Measurements from ENCODE around the gene CCDC136. TPM values are rescaled to one million over a fixed set of nuclear protein-coding genes. Genes with fewer than 3 reads are reported as not detected.
A peak's percentile ranks its signal among the peaks of the same experiment; 100 is the strongest.

CCDC136 gene
- total RNA-seq, 1 experiment from 2014 or later: 16.5 TPM

DNA sequence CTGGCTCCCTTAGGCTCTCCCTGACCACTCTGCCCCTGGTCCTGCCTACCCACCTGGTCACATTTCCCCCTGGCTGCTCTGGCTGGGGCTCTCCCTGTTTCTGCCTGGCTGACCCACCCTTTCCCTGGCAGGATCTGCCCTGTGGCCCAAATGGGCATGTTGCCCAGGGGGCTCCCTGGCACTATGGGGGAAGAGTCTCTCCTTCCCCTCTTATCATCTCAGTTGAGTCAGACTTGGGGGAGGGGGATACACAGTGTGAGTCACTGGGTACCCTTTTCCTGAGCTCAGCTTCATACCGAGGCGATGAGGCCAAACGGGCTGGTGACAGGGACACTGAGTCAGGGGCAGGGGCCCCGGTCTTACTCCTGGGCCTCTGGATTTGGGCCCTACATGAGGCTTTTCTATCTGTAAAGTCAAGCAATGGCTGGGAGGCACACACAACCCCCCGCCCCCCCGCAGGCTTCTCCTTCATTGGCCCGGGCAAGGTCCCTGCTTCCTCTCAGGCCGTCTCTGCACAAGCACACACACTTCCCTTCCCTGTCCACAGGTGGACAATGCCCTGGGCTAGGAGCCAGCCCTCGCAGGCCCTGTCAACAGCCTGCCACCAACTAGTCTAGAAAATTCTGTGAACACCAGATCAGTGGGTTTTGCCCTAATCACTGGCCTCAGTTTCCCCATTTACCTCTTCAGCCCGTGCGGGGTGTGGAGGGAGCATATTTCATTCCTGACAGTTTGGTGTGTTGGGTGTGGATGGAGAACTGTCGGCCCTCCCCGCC lies 37.8 kb downstream of the CCDC136 start:
- Histone ChIP-seq H3K9me3 (replicated peaks) (no peaks in the 10 kb centered on the region), H3K36me3 (peaks cover 8% of the 10 kb centered on the region; the same call in 1 of the 2 replicates), H3K27ac (no peak overlapping the region), H3K4me1 (peaks cover 34% of the 10 kb centered on the region), H3K4me3 (peak overlapping the region; percentile 99), H3K27me3 (no peaks in the 10 kb centered on the region)
- peak; percentile 54 to 60 for DNase-seq

DNA sequence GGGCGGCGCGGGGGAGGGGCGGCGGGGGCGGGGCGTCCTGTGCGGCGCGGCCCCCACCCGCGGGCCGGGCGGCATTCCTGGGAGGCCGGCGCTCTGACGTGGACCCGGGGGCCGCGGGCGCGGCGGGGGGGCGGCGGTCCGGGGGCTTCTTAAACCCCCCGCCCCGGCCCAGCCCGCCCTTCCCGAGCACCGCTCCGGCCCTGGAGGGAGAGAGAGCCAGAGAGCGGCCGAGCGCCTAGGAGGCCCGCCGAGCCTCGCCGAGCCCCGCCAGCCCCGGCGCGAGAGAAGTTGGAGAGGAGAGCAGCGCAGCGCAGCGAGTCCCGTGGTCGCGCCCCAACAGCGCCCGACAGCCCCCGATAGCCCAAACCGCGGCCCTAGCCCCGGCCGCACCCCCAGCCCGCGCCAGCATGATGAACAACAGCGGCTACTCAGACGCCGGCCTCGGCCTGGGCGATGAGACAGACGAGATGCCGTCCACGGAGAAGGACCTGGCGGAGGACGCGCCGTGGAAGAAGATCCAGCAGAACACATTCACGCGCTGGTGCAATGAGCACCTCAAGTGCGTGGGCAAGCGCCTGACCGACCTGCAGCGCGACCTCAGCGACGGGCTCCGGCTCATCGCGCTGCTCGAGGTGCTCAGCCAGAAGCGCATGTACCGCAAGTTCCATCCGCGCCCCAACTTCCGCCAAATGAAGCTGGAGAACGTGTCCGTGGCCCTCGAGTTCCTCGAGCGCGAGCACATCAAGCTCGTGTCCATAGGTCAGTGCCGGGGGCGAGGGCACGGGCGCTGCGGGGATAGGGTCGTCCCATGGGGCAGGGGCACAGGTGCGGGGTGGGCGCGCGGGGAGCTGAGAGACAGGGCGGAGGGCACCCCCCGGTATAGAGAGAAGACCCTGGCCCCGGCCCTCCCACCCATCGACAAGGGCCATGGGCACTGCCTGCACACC lies 38.7 kb downstream of the CCDC136 start, which contains the start of gene FLNC:
Gene FLNC (plus strand): TSS at position 176 of the 947 bp plus-strand sequence. CDS start 232 bp downstream, at position 408.
- Histone ChIP-seq H3K36me3 (peaks cover 16% of the 10 kb centered on the region), H3K4me1 (peaks cover 43% of the 10 kb centered on the region), H3K9me3 (replicated peaks) (no peaks in the 10 kb centered on the region), H3K27ac (peak within 1 kb of the TSS; percentile 100), H3K4me3 (peak within 1 kb of the TSS; percentile 99), H3K27me3 (no peaks in the 10 kb centered on the region)
- DNase-seq: peak; percentile 66 to 70

DNA sequence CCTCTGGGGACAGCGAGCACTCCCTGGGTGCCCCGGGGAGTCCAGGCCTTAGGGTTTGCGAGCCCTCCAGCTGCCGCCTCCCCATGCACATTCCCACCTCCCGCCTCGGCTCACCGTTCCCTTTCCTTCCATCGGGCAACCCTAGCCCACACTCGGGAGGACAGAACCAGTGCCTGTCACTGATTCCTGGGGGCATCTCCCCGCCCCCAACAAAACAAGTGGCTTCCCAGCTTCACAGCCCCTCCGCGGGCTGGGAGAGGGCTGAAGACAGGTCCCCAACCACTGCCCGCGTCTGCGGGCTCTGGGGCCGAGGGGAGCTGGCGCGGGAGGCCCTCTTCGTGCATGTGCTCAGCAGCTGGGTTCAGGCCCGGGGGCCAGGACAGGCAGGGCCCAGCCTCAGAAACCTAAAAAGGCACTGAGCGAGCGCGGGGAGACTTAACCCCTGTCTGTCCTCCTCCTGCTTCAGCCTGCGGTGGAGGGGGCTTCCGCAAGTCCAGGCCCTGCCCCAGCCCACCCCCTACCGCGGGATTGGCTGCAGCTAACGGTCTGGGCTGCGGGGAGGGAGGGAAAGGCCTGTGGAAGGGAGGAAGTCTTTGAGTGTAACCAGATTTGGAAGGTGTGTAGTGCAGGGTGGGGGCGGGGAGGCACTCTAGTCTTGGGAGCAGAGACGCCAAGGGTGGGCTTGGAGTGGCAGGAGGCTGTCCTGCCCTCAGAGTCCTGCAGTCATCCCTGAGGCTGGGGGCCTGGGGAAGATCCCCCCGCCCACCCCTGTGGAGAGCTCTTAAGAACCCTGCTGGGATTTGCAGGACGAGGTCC lies 39.6 kb downstream of the CCDC136 start:
- peaks cover 52% of the 10 kb centered on the region for H3K4me1 ChIP-seq
- H3K27ac ChIP-seq: peak overlapping the region; percentile 100
- peak; percentile 90 to 93 for DNase-seq
- no peaks in the 10 kb centered on the region for H3K27me3 ChIP-seq
- H3K4me3 ChIP-seq: peak overlapping the region; percentile 99
- H3K36me3 ChIP-seq: peaks cover 23% of the 10 kb centered on the region
- no peaks in the 10 kb centered on the region for H3K9me3 ChIP-seq (replicated peaks)

DNA sequence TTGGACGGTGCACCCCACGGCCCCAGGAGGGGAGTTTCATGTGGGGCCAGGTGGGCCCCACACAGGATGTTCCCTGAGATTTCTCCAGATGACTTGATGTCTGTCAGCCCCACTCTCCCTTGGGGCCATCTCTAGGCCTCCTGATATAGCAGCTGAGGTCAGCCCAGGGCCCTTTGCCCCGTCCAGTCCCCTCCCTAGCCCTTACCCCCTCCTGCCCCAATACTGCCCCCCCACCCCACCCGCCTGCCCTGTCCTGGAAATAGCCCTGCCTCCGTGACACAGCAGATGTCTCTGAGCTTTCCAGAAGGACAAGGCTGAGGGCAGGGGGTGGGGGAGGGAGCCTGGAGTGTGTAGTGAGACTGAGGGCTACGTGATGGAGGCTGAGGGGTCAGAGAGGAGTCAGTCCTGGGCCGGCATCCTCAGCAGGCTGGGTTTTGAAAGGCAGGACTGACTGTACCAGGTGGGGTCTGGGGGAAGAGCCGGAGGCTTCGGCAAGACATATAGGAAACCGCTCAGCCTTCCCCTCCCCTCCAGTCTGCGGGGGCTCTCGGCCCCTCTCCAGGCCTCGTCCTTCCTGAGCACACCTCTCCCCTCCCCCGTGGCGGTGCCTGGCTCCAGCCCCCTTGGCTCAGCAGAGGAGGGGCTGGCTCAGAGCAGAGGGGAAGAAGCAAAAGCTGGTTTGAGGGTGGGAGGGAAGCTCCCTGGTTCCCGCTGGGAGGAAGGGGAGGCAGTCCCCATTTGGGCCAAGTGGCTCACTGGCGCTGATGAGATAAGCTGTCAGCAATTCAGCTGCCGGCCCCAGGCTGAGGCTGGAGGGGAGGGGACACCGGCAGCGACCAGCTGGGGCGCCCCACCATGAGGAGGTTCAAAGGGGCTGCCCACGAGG lies 40.5 kb downstream of the CCDC136 start:
- Histone ChIP-seq H3K36me3 (peaks cover 30% of the 10 kb centered on the region), H3K27me3 (no peaks in the 10 kb centered on the region), H3K27ac (peak overlapping the region; percentile 100), H3K9me3 (replicated peaks) (no peaks in the 10 kb centered on the region), H3K4me3 (peak overlapping the region; percentile 99), H3K4me1 (peaks cover 52% of the 10 kb centered on the region)
- DNase-seq: peak; percentile 95 to 97

DNA sequence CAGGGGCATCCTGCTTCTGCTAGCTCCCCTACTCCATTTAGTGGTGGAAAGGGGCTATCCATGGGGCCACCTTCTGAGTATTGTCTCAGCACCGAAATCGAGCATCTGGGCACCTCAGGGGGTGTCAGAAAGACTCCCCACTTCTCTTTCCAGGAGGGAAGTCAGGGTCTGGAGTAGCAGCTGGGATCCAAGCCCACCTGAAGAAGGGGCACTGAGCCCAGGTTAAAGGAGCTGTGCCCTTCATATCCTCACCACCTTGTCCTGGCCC lies 41.0 kb downstream of the CCDC136 start:
- no peaks in the 10 kb centered on the region for H3K27me3 ChIP-seq
- peak overlapping the region; percentile 99 for H3K4me3 ChIP-seq
- DNase-seq: no peak
- peaks cover 48% of the 10 kb centered on the region for H3K4me1 ChIP-seq
- H3K9me3 ChIP-seq (replicated peaks): no peaks in the 10 kb centered on the region
- H3K27ac ChIP-seq: peak overlapping the region; percentile 100
- H3K36me3 ChIP-seq: peaks cover 35% of the 10 kb centered on the region

DNA sequence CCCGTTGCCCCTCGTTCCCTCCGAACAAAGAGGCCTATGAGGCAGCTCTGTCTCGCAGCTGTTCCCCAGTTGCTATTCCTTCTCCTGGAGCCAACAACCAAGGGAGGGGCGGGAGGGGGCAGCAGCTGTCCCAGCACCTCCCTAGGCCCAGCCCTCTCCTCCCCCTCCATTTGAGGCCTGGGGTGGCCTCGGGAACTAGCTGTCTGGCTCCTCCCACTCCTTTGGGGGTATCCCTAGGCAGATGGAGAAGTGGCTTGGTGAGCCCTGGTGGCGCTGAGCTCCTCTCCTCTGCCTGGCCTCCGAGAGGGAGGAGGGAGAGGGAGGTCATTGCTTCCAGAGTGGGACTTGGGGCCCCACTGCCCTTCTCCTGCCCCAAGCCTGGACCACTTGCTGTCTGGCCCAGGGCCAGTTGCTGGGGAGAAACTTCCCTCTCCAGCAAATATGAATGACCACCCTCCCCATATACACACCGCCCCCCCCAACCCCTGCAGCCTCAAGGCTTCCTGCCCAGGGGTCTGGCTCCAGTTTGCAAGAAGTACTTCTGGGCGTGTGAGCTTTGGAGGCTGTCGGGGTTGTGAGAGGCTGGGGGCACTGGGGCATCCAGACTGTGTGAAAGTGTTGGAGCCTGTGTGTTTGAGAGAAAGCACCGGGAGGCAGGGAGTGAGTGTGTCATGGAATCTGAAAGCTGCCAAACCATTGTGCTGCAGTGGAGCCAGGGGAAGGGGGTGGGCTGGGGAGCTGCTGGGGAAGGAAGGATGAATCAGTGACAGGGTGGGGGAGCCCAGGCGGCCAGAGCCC lies 41.6 kb downstream of the CCDC136 start:
- H3K4me1 ChIP-seq: peaks cover 42% of the 10 kb centered on the region
- H3K27me3 ChIP-seq: no peaks in the 10 kb centered on the region
- H3K9me3 ChIP-seq (replicated peaks): no peaks in the 10 kb centered on the region
- H3K4me3 ChIP-seq: peak overlapping the region; percentile 99
- DNase-seq: peak; percentile 99
- peak overlapping the region; percentile 100 for H3K27ac ChIP-seq
- H3K36me3 ChIP-seq: peaks cover 41% of the 10 kb centered on the region

DNA sequence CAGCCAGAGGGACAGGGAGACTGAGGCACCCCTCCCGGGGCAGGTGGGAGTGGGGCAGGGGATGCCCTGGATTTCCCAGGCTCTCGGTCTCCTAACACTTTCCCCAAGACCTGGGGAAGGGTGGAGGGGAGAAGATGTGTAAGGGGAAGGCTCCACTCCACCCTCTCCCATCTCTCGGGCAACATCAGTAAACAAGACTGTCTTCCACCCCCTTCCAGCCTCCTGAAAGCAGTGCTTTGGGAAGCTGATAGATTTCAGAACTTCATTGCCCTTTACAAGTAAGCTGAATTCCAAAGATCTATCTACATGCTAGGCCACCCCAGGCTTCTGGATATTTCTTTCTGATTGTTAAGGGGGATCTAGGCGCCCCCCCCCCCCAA lies 42.2 kb downstream of the CCDC136 start:
- Histone ChIP-seq H3K4me3 (peak overlapping the region; percentile 99), H3K27ac (peak overlapping the region; percentile 100), H3K9me3 (replicated peaks) (no peaks in the 10 kb centered on the region), H3K4me1 (peaks cover 38% of the 10 kb centered on the region), H3K36me3 (peaks cover 47% of the 10 kb centered on the region), H3K27me3 (no peaks in the 10 kb centered on the region)
- DNase-seq: peak in 1 of 2 experiments; percentile 39

DNA sequence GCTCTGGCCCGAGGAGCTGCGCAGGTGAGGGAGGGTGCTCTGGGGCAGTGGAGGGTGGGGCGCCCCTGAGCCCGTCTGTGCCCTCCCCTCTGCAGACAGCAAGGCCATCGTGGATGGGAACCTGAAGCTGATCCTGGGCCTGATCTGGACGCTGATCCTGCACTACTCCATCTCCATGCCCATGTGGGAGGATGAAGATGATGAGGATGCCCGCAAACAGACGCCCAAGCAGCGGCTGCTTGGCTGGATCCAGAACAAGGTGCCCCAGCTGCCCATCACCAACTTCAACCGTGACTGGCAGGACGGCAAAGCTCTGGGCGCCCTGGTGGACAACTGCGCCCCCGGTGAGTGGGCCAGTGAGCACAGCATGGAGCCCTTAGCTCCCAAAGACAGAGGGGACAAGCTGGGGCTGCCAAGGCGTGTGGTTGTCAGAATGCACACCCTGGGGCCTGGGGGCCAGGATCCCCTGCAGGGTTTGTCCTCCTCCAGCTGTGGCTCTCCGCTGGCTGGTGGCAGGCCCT lies 43.5 kb downstream of the CCDC136 start:
- peaks cover 59% of the 10 kb centered on the region for H3K36me3 ChIP-seq
- no peaks in the 10 kb centered on the region for H3K9me3 ChIP-seq (replicated peaks)
- peaks cover 31% of the 10 kb centered on the region for H3K4me1 ChIP-seq
- H3K27ac ChIP-seq: peak overlapping the region; percentile 85
- H3K27me3 ChIP-seq: no peaks in the 10 kb centered on the region
- no peak overlapping the region for H3K4me3 ChIP-seq
- no peak for DNase-seq

DNA sequence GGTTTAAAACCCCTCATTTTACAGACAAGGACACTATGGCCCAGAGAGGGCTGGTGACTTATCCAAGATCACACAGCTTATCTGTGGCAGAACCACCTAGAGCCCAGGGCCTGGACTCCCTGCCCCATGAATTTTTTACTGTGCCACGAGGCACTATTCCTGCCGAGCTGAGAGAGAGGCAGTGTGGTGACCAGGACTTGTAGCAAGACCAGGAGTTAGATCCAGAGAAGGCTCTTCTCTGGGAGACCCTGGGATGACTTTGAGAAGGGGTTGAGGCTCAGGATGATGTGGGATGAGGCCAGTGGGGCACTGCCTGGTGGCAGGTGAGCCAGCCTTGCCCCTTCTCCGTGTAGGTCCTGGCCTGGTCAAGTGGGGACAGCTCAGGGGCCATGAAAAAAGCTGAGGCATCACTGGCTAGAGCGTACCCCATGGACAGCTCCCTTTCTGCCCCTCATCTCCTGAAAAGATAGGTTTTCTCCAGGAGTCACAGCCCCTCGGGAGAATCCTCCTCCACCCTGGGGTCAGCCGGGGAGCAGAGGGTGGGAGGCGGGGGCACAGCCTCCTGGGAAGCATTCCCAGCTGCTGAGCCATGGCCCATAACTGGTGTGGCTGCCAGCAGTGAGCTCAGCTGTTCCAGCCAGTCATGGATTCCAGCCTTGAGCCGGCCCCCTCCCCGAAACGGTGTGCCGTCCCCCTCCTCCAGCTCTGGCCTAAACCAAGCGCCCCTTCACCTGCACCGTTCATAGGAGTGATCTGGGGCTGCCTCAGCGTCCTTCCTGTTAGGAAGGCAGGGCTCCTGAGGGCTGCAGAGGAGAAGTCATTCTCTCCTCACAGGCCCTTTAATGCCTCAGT lies 44.2 kb downstream of the CCDC136 start:
- Histone ChIP-seq H3K27me3 (no peaks in the 10 kb centered on the region), H3K9me3 (replicated peaks) (no peaks in the 10 kb centered on the region)

DNA sequence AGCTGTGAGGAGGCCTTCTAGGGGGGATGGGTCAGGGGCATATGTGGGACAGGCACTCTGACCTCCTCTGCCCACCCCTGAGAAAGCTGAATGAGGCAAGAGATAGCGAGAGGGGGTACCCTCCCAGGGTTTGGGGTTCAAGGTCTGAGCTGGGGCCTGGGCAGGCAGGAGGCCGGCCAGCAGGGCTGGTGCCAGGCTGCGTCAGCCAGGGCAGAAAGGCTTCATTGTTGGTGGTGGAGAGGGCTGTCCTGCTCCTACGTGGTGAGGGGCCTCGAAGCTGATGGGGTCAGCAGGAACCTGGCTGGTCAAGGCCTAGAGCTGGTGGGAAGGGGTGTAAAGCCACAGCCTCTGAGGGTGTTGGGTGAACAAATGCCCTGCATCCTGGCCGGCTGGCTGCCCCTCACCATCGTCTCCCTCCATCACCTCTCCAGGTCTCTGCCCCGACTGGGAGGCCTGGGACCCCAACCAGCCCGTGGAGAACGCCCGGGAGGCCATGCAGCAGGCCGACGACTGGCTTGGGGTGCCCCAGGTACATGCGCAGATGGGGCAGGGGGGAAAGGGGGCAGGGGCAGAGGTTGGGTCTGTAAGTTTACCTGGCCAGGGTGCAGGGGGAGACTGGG lies 45.1 kb downstream of the CCDC136 start:
- Histone ChIP-seq H3K27ac (peak overlapping the region; percentile 85), H3K9me3 (replicated peaks) (no peaks in the 10 kb centered on the region), H3K4me3 (no peak overlapping the region), H3K36me3 (peaks cover 71% of the 10 kb centered on the region), H3K4me1 (peaks cover 31% of the 10 kb centered on the region), H3K27me3 (no peaks in the 10 kb centered on the region)
- DNase-seq: no peak

More for the DNA sequence above, 44.2 kb downstream of the CCDC136 start:
- H3K4me3 ChIP-seq: no peak overlapping the region
- peaks cover 31% of the 10 kb centered on the region for H3K4me1 ChIP-seq
- peak; percentile 92 for DNase-seq
- peaks cover 66% of the 10 kb centered on the region for H3K36me3 ChIP-seq
- H3K27ac ChIP-seq: peak overlapping the region; percentile 85

DNA sequence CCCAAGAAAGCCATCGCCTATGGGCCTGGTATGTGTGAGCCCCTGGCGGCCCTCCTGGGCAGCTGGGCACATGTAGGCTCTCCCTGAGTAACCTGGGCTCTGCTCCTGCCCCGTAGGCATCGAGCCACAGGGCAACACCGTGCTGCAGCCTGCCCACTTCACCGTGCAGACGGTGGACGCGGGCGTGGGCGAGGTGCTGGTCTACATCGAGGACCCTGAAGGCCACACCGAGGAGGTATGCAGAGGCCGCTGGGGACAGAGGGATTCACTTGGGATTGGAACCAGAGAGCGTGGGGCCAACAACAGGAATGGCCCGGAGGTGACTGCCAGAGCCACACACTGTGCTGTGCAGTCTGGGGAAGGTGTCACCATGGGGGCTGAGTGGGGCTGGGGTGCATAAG lies 45.8 kb downstream of the CCDC136 start:
- H3K9me3 ChIP-seq (replicated peaks): no peaks in the 10 kb centered on the region
- H3K36me3 ChIP-seq: peaks cover 78% of the 10 kb centered on the region
- H3K4me3 ChIP-seq: no peak overlapping the region
- no peak for DNase-seq
- H3K27me3 ChIP-seq: no peaks in the 10 kb centered on the region
- H3K4me1 ChIP-seq: peaks cover 31% of the 10 kb centered on the region
- no peak overlapping the region for H3K27ac ChIP-seq
